Tibial nerve (tissue), 4 donors: ENCODE measurements around the gene CC2D1B. TPM values are rescaled to one million over a fixed set of nuclear protein-coding genes. Genes with fewer than 3 reads are reported as not detected.
"Not testable (repeated sequence)": the region's sequence is repeated elsewhere in the genome, so short reads cannot be mapped to it uniquely, and the experiment has no call there.

Experiments
- DNase-seq, 2 donors: peaks; one replicate each; pipeline ENCODE4 v3.0.0-alpha.2; 2019; ENCODE audit warnings: low spot score in 2 of 2
- H3K27ac ChIP-seq, 4 donors: fragments of 200-600 bp; sonication (generic) in 3 of 4; one replicate each; pipeline ENCODE4 v1.5.1; 2017 to 2019; ENCODE audit warnings: mild to moderate bottlenecking in 1 of 4
- H3K27me3 ChIP-seq, 2 donors: fragments of 200-600 bp; sonication (generic) in 1 of 2; one replicate each; pipeline versions ENCODE4 v1.5.1 to v1.6.0; 2017 to 2019
- H3K36me3 ChIP-seq, 3 donors: fragments of 200-600 bp; sonication (generic); one replicate each; pipeline ENCODE4 v1.5.1; 2018 to 2019
- H3K4me1 ChIP-seq, 4 donors: fragments of 200-600 bp; sonication (generic) in 3 of 4; one replicate each; pipeline ENCODE4 v1.5.1; 2017 to 2019
- H3K4me3 ChIP-seq, 4 donors: fragments of 200-600 bp; sonication (generic) in 3 of 4; one replicate each; pipeline ENCODE4 v1.5.1; 2017 to 2019; ENCODE audit warnings: mild to moderate bottlenecking in 1 of 4, moderate library complexity in 1 of 4
- H3K9me3 ChIP-seq, 4 donors: fragments of 200-600 bp; sonication (generic) in 3 of 4; one replicate each; pipeline ENCODE4 v1.5.1; 2017 to 2019
- EP300 ChIP-seq, 2 donors: sonication (generic); formaldehyde crosslinking; IDR thresholded peaks; one replicate each; pipeline ENCODE4 v1.6.1; 2017; ENCODE audit warnings: antibody characterized with exemption in 2 of 2, mild to moderate bottlenecking in 1 of 2
- POLR2A ChIP-seq, 2 donors: fragments of 450-650 bp; IDR thresholded peaks; one replicate each; pipeline ENCODE4 v1.6.1; 2017; ENCODE audit warnings: antibody characterized with exemption in 2 of 2, mild to moderate bottlenecking in 2 of 2, moderate library complexity in 2 of 2
- WGBS, 2 donors: methylation state at CpG; one replicate each; pipeline ENCODE4 v1.1.5; 2018; 5-methylcytosine and 5-hydroxymethylcytosine counted together
- total RNA-seq, 4 donors: library from RNA; depleted of rRNA; stranded (reverse); fragments of >200 nt; gene quantifications; one replicate each; pipeline ENCODE4 v1.1.0, GENCODE V29; 2016
- TF ChIP-seq, protein P1 (sequence below), 5 experiments: fragments of 200-600 bp in 3 of 5; fragments of 450-650 bp in 2 of 5; sonication (generic) in 3 of 5; IDR thresholded peaks; one replicate each; pipeline ENCODE4 v1.5.1; 2016 to 2019; ENCODE audit warnings: antibody characterized with exemption in 5 of 5, mild to moderate bottlenecking in 3 of 5, moderate library complexity in 2 of 5

CC2D1B gene
- total RNA-seq, 4 donors from 2014 or later: 44.0 to 63.5 (median 57.1) TPM

DNA sequence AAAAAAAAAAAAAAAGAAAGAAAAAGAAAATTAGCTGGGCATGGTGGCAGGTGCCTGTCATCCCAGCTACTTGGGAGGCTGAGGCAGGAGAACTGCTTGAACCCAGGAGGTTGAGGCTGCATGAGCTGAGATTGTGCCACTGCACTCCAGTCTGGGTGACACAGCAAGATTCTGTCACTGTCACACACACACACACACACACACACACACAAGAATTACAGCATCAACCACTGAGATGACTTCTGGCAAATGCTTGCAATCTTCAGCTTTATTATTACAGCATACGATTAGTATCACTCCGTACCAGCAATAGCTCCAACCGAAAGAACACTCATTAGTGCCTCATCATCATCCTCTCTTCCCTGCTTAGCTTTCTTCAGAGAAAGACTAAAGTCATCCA is 33.6 kb upstream of the CC2D1B start:
- 97% methylated on average over 3 of the region's 3 CpGs for WGBS, 2 donors
- no peaks in the 10 kb centered on the region for H3K27me3 ChIP-seq
- H3K9me3 ChIP-seq: no peaks in the 10 kb centered on the region
- peaks cover 0 to 11% (median 8%) of the 10 kb centered on the region in 4 donors for H3K4me1 ChIP-seq
- DNase-seq: no peak
- no peak overlapping the region for H3K27ac ChIP-seq
- H3K36me3 ChIP-seq: no peaks in the 10 kb centered on the region
- TF ChIP-seq EP300 (IDR thresholded peaks at IDR 0.05) (no peak), POLR2A (IDR thresholded peaks at IDR 0.05) (no peak)
- TF ChIP-seq, protein P1, sequence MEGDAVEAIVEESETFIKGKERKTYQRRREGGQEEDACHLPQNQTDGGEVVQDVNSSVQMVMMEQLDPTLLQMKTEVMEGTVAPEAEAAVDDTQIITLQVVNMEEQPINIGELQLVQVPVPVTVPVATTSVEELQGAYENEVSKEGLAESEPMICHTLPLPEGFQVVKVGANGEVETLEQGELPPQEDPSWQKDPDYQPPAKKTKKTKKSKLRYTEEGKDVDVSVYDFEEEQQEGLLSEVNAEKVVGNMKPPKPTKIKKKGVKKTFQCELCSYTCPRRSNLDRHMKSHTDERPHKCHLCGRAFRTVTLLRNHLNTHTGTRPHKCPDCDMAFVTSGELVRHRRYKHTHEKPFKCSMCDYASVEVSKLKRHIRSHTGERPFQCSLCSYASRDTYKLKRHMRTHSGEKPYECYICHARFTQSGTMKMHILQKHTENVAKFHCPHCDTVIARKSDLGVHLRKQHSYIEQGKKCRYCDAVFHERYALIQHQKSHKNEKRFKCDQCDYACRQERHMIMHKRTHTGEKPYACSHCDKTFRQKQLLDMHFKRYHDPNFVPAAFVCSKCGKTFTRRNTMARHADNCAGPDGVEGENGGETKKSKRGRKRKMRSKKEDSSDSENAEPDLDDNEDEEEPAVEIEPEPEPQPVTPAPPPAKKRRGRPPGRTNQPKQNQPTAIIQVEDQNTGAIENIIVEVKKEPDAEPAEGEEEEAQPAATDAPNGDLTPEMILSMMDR (IDR thresholded peaks at IDR 0.05): no peak
- H3K4me3 ChIP-seq: no peak overlapping the region

- WGBS, 2 donors: 89 to 95% methylated on average over 5 of the region's 5 CpGs
- no peaks in the 10 kb centered on the region for H3K9me3 ChIP-seq
- H3K27ac ChIP-seq: no peak overlapping the region
- H3K36me3 ChIP-seq: no peaks in the 10 kb centered on the region
- H3K4me1 ChIP-seq: no peaks in the 10 kb centered on the region
- TF ChIP-seq POLR2A (IDR thresholded peaks at IDR 0.05) (no peak), EP300 (IDR thresholded peaks at IDR 0.05) (no peak)
- TF ChIP-seq, protein P1 (IDR thresholded peaks at IDR 0.05): no peak
- H3K4me3 ChIP-seq: no peak overlapping the region
- DNase-seq: no peak
- H3K27me3 ChIP-seq: no peaks in the 10 kb centered on the region
Observed at GRCh38 chr1:52393174-52393573, 27.2 kb upstream of the CC2D1B start.

- Histone ChIP-seq H3K4me3 (no peak overlapping the region), H3K36me3 (no peaks in the 10 kb centered on the region), H3K27me3 (no peaks in the 10 kb centered on the region), H3K9me3 (no peaks in the 10 kb centered on the region), H3K4me1 (no peaks in the 10 kb centered on the region), H3K27ac (no peak overlapping the region)
- WGBS, 2 donors: 70 to 76% methylated on average over 5 of the region's 5 CpGs
- TF ChIP-seq POLR2A (IDR thresholded peaks at IDR 0.05): no peak
- no peak for TF ChIP-seq EP300 (IDR thresholded peaks at IDR 0.05)
- TF ChIP-seq, protein P1 (IDR thresholded peaks at IDR 0.05): no peak
- DNase-seq: no peak
Observed at GRCh38 chr1:52386458-52386857, 20.5 kb upstream of the CC2D1B start.

DNA sequence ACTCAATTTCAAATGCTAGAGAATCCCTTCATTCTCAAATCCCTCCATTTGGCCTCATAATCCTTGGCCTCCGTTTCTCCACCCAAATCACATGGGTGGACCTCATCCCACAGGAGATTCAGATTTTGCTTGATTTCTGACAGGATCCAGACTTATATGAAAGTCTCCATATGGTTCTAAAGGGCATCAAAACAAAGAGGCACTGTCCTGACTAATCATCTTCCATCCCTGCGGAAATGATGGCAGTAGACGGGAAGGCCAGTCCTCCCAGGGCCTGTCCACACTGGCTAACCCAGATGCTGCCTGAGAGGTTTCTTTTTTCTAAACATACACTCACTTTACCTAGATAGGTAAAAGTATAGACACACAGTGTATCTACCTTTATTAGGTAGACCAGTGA is 19.4 kb upstream of the CC2D1B start:
- 79 to 85% methylated on average over 3 of the region's 3 CpGs for WGBS, 2 donors
- Histone ChIP-seq H3K4me3 (no peak overlapping the region), H3K27ac (no peak overlapping the region), H3K9me3 (no peaks in the 10 kb centered on the region), H3K36me3 (no peaks in the 10 kb centered on the region), H3K4me1 (no peaks in the 10 kb centered on the region), H3K27me3 (no peaks in the 10 kb centered on the region)
- DNase-seq: no peak
- TF ChIP-seq POLR2A (IDR thresholded peaks at IDR 0.05) (no peak), EP300 (IDR thresholded peaks at IDR 0.05) (no peak)
- TF ChIP-seq, protein P1 (IDR thresholded peaks at IDR 0.05): no peak

DNA sequence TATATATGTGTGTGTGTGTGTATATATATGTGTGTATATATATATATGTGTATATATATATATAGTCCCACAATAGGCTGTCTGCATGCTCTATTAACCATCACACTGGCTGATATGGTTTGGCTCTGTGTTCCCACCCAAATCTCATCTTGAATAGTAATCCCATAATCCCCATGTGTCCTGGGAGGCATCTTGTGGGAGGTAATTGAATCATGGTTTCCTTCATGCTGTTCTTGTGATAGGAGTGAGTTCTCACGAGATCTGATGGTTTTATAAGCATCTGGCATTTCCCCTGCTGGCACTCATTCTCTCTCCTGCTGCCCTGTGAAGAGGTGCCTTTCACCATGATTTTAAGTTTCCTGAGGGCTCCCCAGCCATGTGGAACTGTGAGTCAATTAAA is 3.8 kb upstream of the CC2D1B start:
- 59 to 63% methylated on average over 1 of the region's 1 CpG for WGBS, 2 donors
- not testable (repeated sequence) for H3K27ac ChIP-seq

More for the DNA sequence above, 3.8 kb upstream of the CC2D1B start:
- peaks cover 0 to 22% (median 10%) of the 10 kb centered on the region in 4 donors for H3K4me1 ChIP-seq
- not testable (repeated sequence) for DNase-seq, H3K36me3 ChIP-seq, H3K4me3 ChIP-seq, H3K27me3 ChIP-seq, H3K9me3 ChIP-seq
